K562 (cell line): ENCODE measurements around the gene CACNA2D3. TPM values are rescaled to one million over a fixed set of nuclear protein-coding genes. Genes with fewer than 3 reads are reported as not detected.

ENCODE experiments used
- ATAC-seq: fragments of 200-7000 bp; cut with Tn5 transposase; 3 replicates; pipeline ENCODE4 v1.9.1; 2020; ENCODE audit warnings: moderate library complexity
- BruUV-seq: library from RNA; stranded (reverse); fragments of 400-500 nt; replicated peaks from 2 replicates; lab custom pipeline; 2021; lab: Mats Ljungman, UMichigan
- CTCF ChIA-PET: fragments of 300-600 bp; formaldehyde crosslinking; extraction: SDS; loops from one replicate; lab custom pipeline; 2021; ENCODE audit warnings: low intra/inter-chr PET ratio; lab: Yijun Ruan, JAX
- POLR2A ChIA-PET: fragments of 300-600, 350-650 bp; sonication (Branson Sonifier 250); formaldehyde crosslinking; extraction: SDS; loops from one replicate; lab custom pipeline; 2021; ENCODE audit warnings: antibody characterized with exemption, inconsistent platforms; lab: Yijun Ruan, JAX
- DNase-seq, 4 experiments: peaks; one replicate each; pipeline versions ENCODE4 v3.0.0 to v3.0.0-alpha.2; 2011 to 2018; ENCODE audit warnings: low spot score in 3 of 4, mixed read lengths in 3 of 4; ENCODE audit errors: extremely low read depth in 1 of 4
- FAIRE-seq: peaks from 2 replicates; lab custom pipeline; 2011; peaks lifted over from hg19 to GRCh38; lab: Jason Lieb, UNC
- H2AFZ ChIP-seq: 2 replicates; pipeline ENCODE4 v1.6.0; 2011; ENCODE audit warnings: low read depth, low read length, control low read depth, inconsistent platforms
- H3K27ac ChIP-seq: fragments of 200-600 bp; 3 replicates; pipeline ENCODE4 v1.8.0; 2011; ENCODE audit warnings: low read depth, mild to moderate bottlenecking, control low read depth, inconsistent platforms, low read length, moderate library complexity, mixed read lengths; ENCODE audit errors: extremely low read depth
- H3K27me3 ChIP-seq, 2 experiments: fragments of 300-600 bp in 1 of 2; 2 replicates in 1 of 2; 3 replicates in 1 of 2; pipeline versions ENCODE4 v1.6.0 to v1.8.0; 2011; ENCODE audit warnings: inconsistent platforms in 2 of 2, low read length in 2 of 2, mild to moderate bottlenecking in 1 of 2, mixed read lengths in 1 of 2, moderate library complexity in 1 of 2; ENCODE audit not compliant: control insufficient read depth in 2 of 2, insufficient read depth in 2 of 2
- H3K36me3 ChIP-seq: fragments of 300-600 bp; 3 replicates; pipeline ENCODE4 v1.8.0; 2011; ENCODE audit warnings: mild to moderate bottlenecking, low read length, inconsistent platforms; ENCODE audit not compliant: control insufficient read depth, insufficient read depth
- H3K4me1 ChIP-seq, 2 experiments: fragments of 200-600 bp in 1 of 2; replicated peaks in 1 of 2; 2 replicates in 1 of 2; 3 replicates in 1 of 2; pipeline versions ENCODE4 v1.5.1 to v1.8.0; 2011; ENCODE audit warnings: inconsistent platforms in 2 of 2, low read length in 2 of 2, mild to moderate bottlenecking in 1 of 2, mixed read lengths in 1 of 2, moderate library complexity in 1 of 2; ENCODE audit not compliant: control insufficient read depth in 2 of 2, insufficient read depth in 2 of 2
- H3K4me2 ChIP-seq: 2 replicates; pipeline ENCODE4 v1.6.1; 2011; ENCODE audit warnings: low read length, control low read depth, inconsistent platforms, mixed read lengths; ENCODE audit not compliant: insufficient read depth
- H3K4me3 ChIP-seq: fragments of 200-600 bp; sonication (generic), shearing (Covaris generic); 2 replicates; pipeline ENCODE4 v1.5.1; 2016; ENCODE audit warnings: control low read depth, inconsistent platforms
- H3K79me2 ChIP-seq: fragments of 200-600 bp; 3 replicates; pipeline ENCODE4 v1.8.0; 2011; ENCODE audit warnings: low read length, inconsistent platforms; ENCODE audit not compliant: control insufficient read depth, insufficient read depth
- H3K9ac ChIP-seq, 2 experiments: 2 replicates each; pipeline versions ENCODE4 v1.6.0 to v1.6.1; 2011; ENCODE audit warnings: low read depth in 2 of 2, low read length in 2 of 2, control low read depth in 1 of 2, inconsistent platforms in 1 of 2, mild to moderate bottlenecking in 1 of 2, mixed read lengths in 1 of 2; ENCODE audit not compliant: insufficient read depth in 1 of 2
- H3K9me1 ChIP-seq: one replicate; pipeline ENCODE4 v1.6.0; 2011; ENCODE audit warnings: inconsistent platforms, mild to moderate bottlenecking, low read length, moderate library complexity; ENCODE audit not compliant: control insufficient read depth, insufficient read depth
- H3K9me3 ChIP-seq: replicated peaks from 2 replicates; pipeline ENCODE4 v1.5.1; 2011; ENCODE audit warnings: low read depth, low read length, inconsistent platforms; ENCODE audit not compliant: control insufficient read depth, insufficient read depth
- H4K20me1 ChIP-seq: replicated peaks from 2 replicates; pipeline ENCODE4 v1.6.1; 2011; ENCODE audit warnings: low read length, inconsistent platforms, mixed read lengths; ENCODE audit not compliant: control insufficient read depth, insufficient read depth
- ETS1 ChIP-seq: conservative IDR thresholded peaks from 2 replicates; pipeline ENCODE4 v1.6.1; 2011; ENCODE audit warnings: low read depth, mild to moderate bottlenecking, low read length; ENCODE audit not compliant: control insufficient read depth
- ETS2 ChIP-seq: IDR thresholded peaks from 2 replicates; pipeline ENCODE4 v1.6.1; 2016; ENCODE audit warnings: borderline replicate concordance, missing genetic modification characterization, mild to moderate bottlenecking, moderate library complexity, missing compliant biosample characterization; ENCODE audit not compliant: poor library complexity, severe bottlenecking
- NCOA4 ChIP-seq: fragments of 450-650 bp; IDR thresholded peaks from 2 replicates; pipeline ENCODE4 v1.6.1; 2018; ENCODE audit warnings: mild to moderate bottlenecking; ENCODE audit not compliant: partially characterized antibody
- NFIX ChIP-seq: fragments of 250-450 bp; sonication (Bioruptor Pico); IDR thresholded peaks from 2 replicates; pipeline ENCODE4 v1.4.0; 2020; ENCODE audit warnings: low read depth, mild to moderate bottlenecking, moderate library complexity
- NR4A1 ChIP-seq, 2 experiments: fragments of 250-450 bp in 1 of 2; fragments of 450-650 bp in 1 of 2; sonication (Bioruptor Pico) in 1 of 2; IDR thresholded peaks; 2 replicates each; pipeline versions ENCODE4 v1.4.0 to v1.6.1; 2016 to 2020; ENCODE audit warnings: mild to moderate bottlenecking in 2 of 2, missing compliant biosample characterization in 1 of 2, missing genetic modification characterization in 1 of 2, moderate library complexity in 1 of 2
- TRIM25 ChIP-seq: fragments of 450-650 bp; IDR thresholded peaks from 2 replicates; pipeline ENCODE4 v1.7.0; 2016; ENCODE audit warnings: borderline replicate concordance
- ZFP30 ChIP-seq: fragments of 250-450 bp; sonication (Bioruptor Pico); IDR thresholded peaks from 2 replicates; pipeline ENCODE4 v1.8.0; 2022; ENCODE audit warnings: moderate library complexity, mild to moderate bottlenecking, inconsistent platforms, borderline replicate concordance
- ZNF512 ChIP-seq: IDR thresholded peaks from 2 replicates; pipeline ENCODE4 v1.6.1; 2016; ENCODE audit warnings: missing genetic modification characterization, missing compliant biosample characterization
- WGBS: fragments of 100-300 bp; shearing (Covaris generic); methylation state at CpG from one replicate; pipeline ENCODE4 v1.1.6; 2016; ENCODE audit warnings: low coverage, mixed read lengths; ENCODE audit not compliant: insufficient coverage; ENCODE audit errors: missing lambda C conversion rate; 5-methylcytosine and 5-hydroxymethylcytosine counted together
- in situ Hi-C: fragments of 300-500 bp; cut with MboI; formaldehyde crosslinking; loops from 4 replicates; pipeline ENCODE4 v1.15.0; 2018; ENCODE audit warnings: inconsistent platforms, mixed read lengths
- intact Hi-C: fragments of 100-400 bp; cut with micrococcal nuclease; formaldehyde crosslinking; loops from 2 replicates; pipeline ENCODE4 v1.14.2; 2022
- polyA plus RNA-seq, 8 experiments: library from polyadenylated mRNA; depleted of rRNA in 4 of 8; stranded (reverse) in 5 of 8; unstranded in 3 of 8; fragments of >200 nt; fragmentation: Nextera tagmentation in 2 of 8; fragmentation: Illumina TruSeq in 1 of 8; extraction: Ambion mirVana in 2 of 8; extraction: Trizol in 1 of 8; gene quantifications; 2 replicates each; pipeline versions ENCODE4 v1.2.1 to v1.2.3, GENCODE V29; 2011 to 2014; ENCODE audit warnings: inconsistent platforms in 1 of 8, missing spikeins in 1 of 8
- total RNA-seq, 7 experiments: library from RNA; depleted of rRNA in 6 of 7; stranded (reverse); fragments of >200 nt in 6 of 7; fragmentation: Illumina TruSeq in 2 of 7; extraction: Trizol in 2 of 7; gene quantifications; 2 replicates each; pipeline versions ENCODE4 v1.2.1 to v1.2.3, GENCODE V29; 2011 to 2021; ENCODE audit warnings: low replicate concordance in 1 of 7

The CACNA2D3 gene
- total and polyA plus RNA-seq, 9 of the 15 experiments (the other 6 are each of a cell fraction or from before 2014, with no cell fraction given) = 0.01 TPM; not detected in 8

- no peaks in the 10 kb centered on the region for H3K36me3 ChIP-seq
- FAIRE-seq = no peak
- no peak for ATAC-seq
- ChIA-PET POLR2A (no interaction called here), CTCF (no interaction called here)
- no peak overlapping the region for H3K9ac ChIP-seq
- intact Hi-C loops = no loop called here
- TF ChIP-seq ZNF512 (no peak), ETS2 (tag) (no peak), NCOA4 (no peak), ETS1 (no peak), ZFP30 (CRISPR knock-in tag) (no peak), NFIX (CRISPR knock-in tag) (no peak), TRIM25 (no peak), NR4A1 (CRISPR knock-in tag; IDR thresholded peaks at IDR 0.05) (no peak), NR4A1 (tag; IDR thresholded peaks at IDR 0.05) (no peak)
- H3K4me3 ChIP-seq = no peak overlapping the region
- H4K20me1 ChIP-seq = no peaks in the 10 kb centered on the region
- no peak overlapping the region for H2AFZ ChIP-seq
- 0% methylated on average over 1 of the region's 1 CpG for whole genome bisulfite sequencing
- H3K27ac ChIP-seq = no peak overlapping the region
- H3K79me2 ChIP-seq = no peaks in the 10 kb centered on the region
- no peak overlapping the region for H3K4me2 ChIP-seq
- no peaks in the 10 kb centered on the region for H3K4me1 ChIP-seq
- H3K9me1 ChIP-seq = no peaks in the 10 kb centered on the region
- H3K9me3 ChIP-seq = no peaks in the 10 kb centered on the region
- no peak for DNase-seq
- BruUV-seq = no TSS peak
- in situ Hi-C loops = no loop called here
- H3K27me3 ChIP-seq = no peaks in the 10 kb centered on the region
Measured at GRCh38 chr3:54212723-54213122, 90.4 kb downstream of the CACNA2D3 start.
